ENCODE measurements around the gene RASA3. TPM values are rescaled to one million over a fixed set of nuclear protein-coding genes. Genes with fewer than 3 reads are reported as not detected.
A peak's percentile ranks its signal among the peaks of the same experiment; 100 is the strongest.

RASA3 gene
- total RNA-seq, 1 experiment from 2014 or later: 22.3 TPM

- TF ChIP-seq ZNF281 (CRISPR knock-in tag; IDR thresholded peaks at IDR 0.05): no peak
- TF ChIP-seq TEAD1 (CRISPR knock-in tag; IDR thresholded peaks at IDR 0.05): no peak
- no peak for TF ChIP-seq RELA (CRISPR knock-in tag; IDR thresholded peaks at IDR 0.05; ENCODE audit: borderline replicate concordance)
Observed at GRCh38 chr13:114031631-114032030, 100.8 kb downstream of the RASA3 start (continued).

GRCh38 chr13:114030666-114031610, 101.5 kb downstream of the RASA3 start:
- no peak for DNase-seq (ENCODE audit: low spot score)
- no peak for TF ChIP-seq ATF3 (CRISPR knock-in tag; conservative IDR thresholded peaks at IDR 0.05)
- TF ChIP-seq SMAD4 (CRISPR knock-in tag; IDR thresholded peaks at IDR 0.05): no peak
- no peak for TF ChIP-seq CBFB (CRISPR knock-in tag; IDR thresholded peaks at IDR 0.05; ENCODE audit: low read depth)
- no peak for TF ChIP-seq FOXJ3 (CRISPR knock-in tag; IDR thresholded peaks at IDR 0.05; ENCODE audit: borderline replicate concordance)
- TF ChIP-seq ZNF423 (CRISPR knock-in tag; IDR thresholded peaks at IDR 0.05): no peak
- no peak for TF ChIP-seq RORB (CRISPR knock-in tag; IDR thresholded peaks at IDR 0.05)
- no peak for TF ChIP-seq AR (CRISPR knock-in tag; IDR thresholded peaks at IDR 0.05)
- TF ChIP-seq ETV6 (CRISPR knock-in tag; IDR thresholded peaks at IDR 0.05): no peak
- TF ChIP-seq HMGXB4 (CRISPR knock-in tag; IDR thresholded peaks at IDR 0.05): no peak
- TF ChIP-seq ATF2 (CRISPR knock-in tag; IDR thresholded peaks at IDR 0.05; ENCODE audit: borderline replicate concordance, low read depth): no peak
- no peak for TF ChIP-seq E2F1 (CRISPR knock-in tag; IDR thresholded peaks at IDR 0.05)
- no peak for TF ChIP-seq USF1 (CRISPR knock-in tag; IDR thresholded peaks at IDR 0.05)
- TF ChIP-seq SP1 (CRISPR knock-in tag; conservative IDR thresholded peaks at IDR 0.05): no peak
- no peak for TF ChIP-seq TP53 (CRISPR knock-in tag; IDR thresholded peaks at IDR 0.05)
- TF ChIP-seq IRF1 (CRISPR knock-in tag; IDR thresholded peaks at IDR 0.05): no peak
- TF ChIP-seq SMAD3 (CRISPR knock-in tag; IDR thresholded peaks at IDR 0.05; ENCODE audit: borderline replicate concordance): no peak
- no peak for ATAC-seq
- H3K27ac Mint-ChIP-seq: peak overlapping the region; percentile 84
- ChIA-PET POLR2A (no interaction called here), CTCF (no interaction called here)
- H3K4me1 Mint-ChIP-seq: peaks cover 6% of the 10 kb centered on the region
- no peaks in the 10 kb centered on the region for H3K27me3 Mint-ChIP-seq (ENCODE audit: low read depth)
- peaks cover 12% of the 10 kb centered on the region for H3K36me3 Mint-ChIP-seq
- H3K9me3 Mint-ChIP-seq: peaks cover 11% of the 10 kb centered on the region
- H3K4me3 Mint-ChIP-seq: no peak overlapping the region
